A673 (cell line): ENCODE results near the gene HCRTR2. TPM values are rescaled to one million over a fixed set of nuclear protein-coding genes. Genes with fewer than 3 reads are reported as not detected.

Source experiments
- BruUV-seq: library from RNA; stranded (reverse); fragments of 400-500 nt; replicated peaks from 2 replicates; lab custom pipeline; 2021; lab: Mats Ljungman, UMichigan
- CTCF ChIA-PET: fragments of 300-600 bp; sonication (Branson Sonifier 250); formaldehyde crosslinking; loops from one replicate; lab custom pipeline; 2022; ENCODE audit warnings: antibody characterized with exemption; lab: Charles Lee
- POLR2A ChIA-PET: fragments of 300-600 bp; sonication (Branson Sonifier 250); formaldehyde crosslinking; loops from one replicate; lab custom pipeline; 2022; ENCODE audit warnings: antibody characterized with exemption; ENCODE audit not compliant: low non-redundant PET; lab: Charles Lee
- DNase-seq: peaks from one replicate; pipeline ENCODE4 v3.0.0-alpha.2; 2015; ENCODE audit warnings: low spot score
- H3K27ac ChIP-seq: fragments of 200-600 bp; sonication (generic); 2 replicates; pipeline ENCODE4 v1.5.1; 2016; ENCODE audit warnings: mixed run types, low read depth, mild to moderate bottlenecking, mixed read lengths, antibody characterized with exemption, low read length; ENCODE audit not compliant: poor library complexity, severe bottlenecking
- H3K27me3 ChIP-seq: fragments of 200-600 bp; sonication (generic); replicated peaks from 2 replicates; pipeline ENCODE4 v1.6.1; 2017; ENCODE audit warnings: mixed run types, low read depth, mild to moderate bottlenecking, mixed read lengths, antibody characterized with exemption, low read length; ENCODE audit not compliant: insufficient read depth, poor library complexity
- H3K36me3 ChIP-seq: fragments of 200-600 bp; sonication (generic); 2 replicates; pipeline ENCODE4 v1.6.1; 2016; ENCODE audit warnings: mixed run types, mild to moderate bottlenecking, mixed read lengths, antibody characterized with exemption, low read length; ENCODE audit not compliant: insufficient read depth, poor library complexity, severe bottlenecking
- H3K4me1 ChIP-seq: fragments of 200-600 bp; sonication (generic); 2 replicates; pipeline ENCODE4 v1.6.1; 2017; ENCODE audit warnings: mixed run types, mild to moderate bottlenecking, mixed read lengths, antibody characterized with exemption, low read length; ENCODE audit not compliant: insufficient read depth, poor library complexity, severe bottlenecking
- H3K4me3 ChIP-seq: fragments of 200-600 bp; sonication (generic); 2 replicates; pipeline ENCODE4 v1.5.1; 2016; ENCODE audit warnings: low read depth, mixed run types, mild to moderate bottlenecking, mixed read lengths, low read length; ENCODE audit not compliant: poor library complexity, severe bottlenecking
- H3K9me3 ChIP-seq: fragments of 200-600 bp; sonication (generic); 2 replicates; pipeline ENCODE4 v1.6.1; 2016; ENCODE audit warnings: mixed run types, low read depth, mild to moderate bottlenecking, mixed read lengths, antibody characterized with exemption, low read length; ENCODE audit not compliant: poor library complexity, severe bottlenecking
- CTCF ChIP-seq: fragments of 300-800, 200-600 bp; sonication (generic); conservative IDR thresholded peaks from 2 replicates; pipeline ENCODE4 v1.5.1; 2017; ENCODE audit warnings: low read depth, mild to moderate bottlenecking, antibody characterized with exemption, low read length, moderate library complexity, mixed read lengths
- EZH2 ChIP-seq: fragments of 200-600 bp; sonication (generic); IDR thresholded peaks from 2 replicates; pipeline ENCODE4 v1.6.1; 2017; ENCODE audit warnings: borderline replicate concordance, low read depth, mild to moderate bottlenecking, mixed read lengths, antibody characterized with exemption, low read length; ENCODE audit not compliant: poor library complexity, severe bottlenecking
- intact Hi-C: fragments of 100-400 bp; cut with micrococcal nuclease; formaldehyde crosslinking; loops from one replicate; pipeline ENCODE4 v1.10.0; 2022; ENCODE audit not compliant: unreplicated experiment
- total RNA-seq: library from RNA; stranded (reverse); gene quantifications from 2 replicates; pipeline ENCODE4 v1.2.3, GENCODE V29; 2021

Gene HCRTR2
- total RNA-seq, 1 experiment from 2014 or later = not detected

- no peak for TF ChIP-seq EZH2
- no peak for TF ChIP-seq CTCF
- H3K27me3 ChIP-seq = peaks cover 40% of the 10 kb centered on the region
- POLR2A ChIA-PET = interaction anchor here (0.5 to 0.6 kb wide), 3 partner anchors 40 to 234 kb away, joined by 3 to 6 read pairs (median 5); no protein-coding TSS in a partner anchor
- no peaks in the 10 kb centered on the region for H3K9me3 ChIP-seq
- no TSS peak for BruUV-seq
- CTCF ChIA-PET = no interaction called here
- no peak overlapping the region for H3K4me3 ChIP-seq
- no peak overlapping the region for H3K27ac ChIP-seq
- DNase-seq = no peak
- H3K36me3 ChIP-seq = no peaks in the 10 kb centered on the region
- H3K4me1 ChIP-seq = no peaks in the 10 kb centered on the region
- intact Hi-C loops = no loop called here
These were observed 1.0 kb downstream of the HCRTR2 start for GRCh38 chr6:55175078-55176049.

GRCh38 chr6:55176958-55177357, 2.6 kb downstream of the HCRTR2 start:
- intact Hi-C loops = no loop called here
- Histone ChIP-seq H3K36me3 (no peaks in the 10 kb centered on the region), H3K27ac (no peak overlapping the region), H3K9me3 (no peaks in the 10 kb centered on the region), H3K27me3 (peaks cover 40% of the 10 kb centered on the region), H3K4me3 (no peak overlapping the region), H3K4me1 (no peaks in the 10 kb centered on the region)
- DNase-seq = peak; percentile 18
- POLR2A ChIA-PET = no interaction called here
- CTCF ChIA-PET = no interaction called here
- BruUV-seq = no TSS peak
- TF ChIP-seq CTCF (no peak), EZH2 (no peak)

GRCh38 chr6:55180258-55180657, 5.9 kb downstream of the HCRTR2 start:
- no peak overlapping the region for H3K4me3 ChIP-seq
- no peak for DNase-seq
- H3K27ac ChIP-seq = no peak overlapping the region
- no peaks in the 10 kb centered on the region for H3K4me1 ChIP-seq
- ChIA-PET CTCF (no interaction called here), POLR2A (no interaction called here)
- no TSS peak for BruUV-seq
- TF ChIP-seq EZH2 = no peak
- TF ChIP-seq CTCF = no peak
- no peaks in the 10 kb centered on the region for H3K9me3 ChIP-seq
- intact Hi-C loops = no loop called here
- H3K36me3 ChIP-seq = no peaks in the 10 kb centered on the region
- peaks cover 13% of the 10 kb centered on the region for H3K27me3 ChIP-seq
